ENCODE measurements around the gene MEF2B.

DNA sequence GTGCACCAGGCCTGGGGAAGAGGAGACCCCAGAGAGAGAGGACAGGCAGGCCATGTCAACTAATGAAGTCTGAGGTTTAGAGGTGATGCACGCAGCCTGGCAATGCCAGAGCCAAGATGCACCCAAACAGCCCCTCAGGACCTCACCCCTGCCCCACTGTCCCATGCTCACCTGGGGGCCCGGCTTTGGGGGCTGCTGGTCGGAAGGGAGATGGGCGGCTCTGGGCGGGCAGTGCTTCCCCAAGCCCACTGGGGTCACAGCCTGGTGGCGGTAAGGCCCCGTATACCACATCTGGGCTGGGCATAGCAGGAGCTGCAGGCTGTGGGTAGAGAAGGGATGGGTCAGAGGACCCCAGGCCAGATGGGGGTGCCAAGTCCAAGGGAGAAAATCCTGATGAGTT, 23.2 kb downstream of the MEF2B start:
- TF ChIP-seq, protein P1, sequence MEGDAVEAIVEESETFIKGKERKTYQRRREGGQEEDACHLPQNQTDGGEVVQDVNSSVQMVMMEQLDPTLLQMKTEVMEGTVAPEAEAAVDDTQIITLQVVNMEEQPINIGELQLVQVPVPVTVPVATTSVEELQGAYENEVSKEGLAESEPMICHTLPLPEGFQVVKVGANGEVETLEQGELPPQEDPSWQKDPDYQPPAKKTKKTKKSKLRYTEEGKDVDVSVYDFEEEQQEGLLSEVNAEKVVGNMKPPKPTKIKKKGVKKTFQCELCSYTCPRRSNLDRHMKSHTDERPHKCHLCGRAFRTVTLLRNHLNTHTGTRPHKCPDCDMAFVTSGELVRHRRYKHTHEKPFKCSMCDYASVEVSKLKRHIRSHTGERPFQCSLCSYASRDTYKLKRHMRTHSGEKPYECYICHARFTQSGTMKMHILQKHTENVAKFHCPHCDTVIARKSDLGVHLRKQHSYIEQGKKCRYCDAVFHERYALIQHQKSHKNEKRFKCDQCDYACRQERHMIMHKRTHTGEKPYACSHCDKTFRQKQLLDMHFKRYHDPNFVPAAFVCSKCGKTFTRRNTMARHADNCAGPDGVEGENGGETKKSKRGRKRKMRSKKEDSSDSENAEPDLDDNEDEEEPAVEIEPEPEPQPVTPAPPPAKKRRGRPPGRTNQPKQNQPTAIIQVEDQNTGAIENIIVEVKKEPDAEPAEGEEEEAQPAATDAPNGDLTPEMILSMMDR (IDR thresholded peaks at IDR 0.05; ENCODE audit: extremely low read depth in 1 of 2, insufficient read depth in 1 of 2, low read depth in 1 of 2, low read length in 2 of 2): no peak
- TF ChIP-seq POLR2AphosphoS5 (IDR thresholded peaks at IDR 0.05; ENCODE audit: insufficient read depth, low read depth, low read length) (no peak), POLR2A (IDR thresholded peaks at IDR 0.05; ENCODE audit: low read depth, low read length) (no peak), MAX (IDR thresholded peaks at IDR 0.05; ENCODE audit: insufficient read depth, insufficient read length) (no peak)
